ENCODE data around the gene STK10. TPM values are rescaled to one million over a fixed set of nuclear protein-coding genes. Genes with fewer than 3 reads are reported as not detected.

Gene STK10
- total RNA-seq, 1 donor from 2014 or later, result 66.2 TPM

DNA sequence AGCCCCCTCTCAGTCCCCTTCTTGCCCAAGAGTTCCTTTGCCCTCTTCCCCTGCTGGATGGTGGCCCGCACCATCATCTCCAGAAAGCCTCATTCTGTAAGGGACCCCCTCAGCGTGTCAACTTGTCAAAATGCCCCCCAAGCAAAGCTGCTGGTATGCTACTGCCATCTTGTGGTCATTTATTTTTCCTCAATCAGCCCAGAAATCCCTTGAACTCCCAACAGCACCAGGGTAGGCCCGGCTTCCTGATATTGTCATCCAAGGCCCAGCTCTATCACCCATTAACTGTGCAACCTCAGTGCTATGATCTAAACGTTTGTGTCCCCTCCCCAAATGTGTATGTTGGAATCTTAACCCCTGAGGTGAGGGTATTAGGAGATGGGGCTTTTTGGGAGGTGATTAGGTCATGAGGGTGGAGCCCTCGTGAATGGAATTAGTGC lies 128.3 kb downstream of the STK10 start:
- no peaks in the 10 kb centered on the region for H3K4me1 Mint-ChIP-seq (ENCODE audit: unreplicated experiment)
- no peak overlapping the region for H3K27ac Mint-ChIP-seq (ENCODE audit: unreplicated experiment)
- no peak overlapping the region for H3K4me3 Mint-ChIP-seq (ENCODE audit: unreplicated experiment)
- no peaks in the 10 kb centered on the region for H3K9me3 Mint-ChIP-seq (ENCODE audit: unreplicated experiment)
- TF ChIP-seq CTCF (IDR thresholded peaks at IDR 0.05), result peak; percentile 65
- DNase-seq (ENCODE audit: extremely low spot score, unreplicated experiment), result no peak
- H3K27me3 Mint-ChIP-seq (ENCODE audit: unreplicated experiment), result no peaks in the 10 kb centered on the region
- H3K36me3 Mint-ChIP-seq (ENCODE audit: unreplicated experiment), result peaks cover 67% of the 10 kb centered on the region

GRCh38 chr5:172058088-172058487 lies 129.9 kb downstream of the STK10 start:
- no peak for DNase-seq (ENCODE audit: extremely low spot score, unreplicated experiment)
- H3K27ac Mint-ChIP-seq (ENCODE audit: unreplicated experiment), result no peak overlapping the region
- TF ChIP-seq CTCF (IDR thresholded peaks at IDR 0.05), result no peak
- H3K4me1 Mint-ChIP-seq (ENCODE audit: unreplicated experiment), result no peaks in the 10 kb centered on the region
- no peaks in the 10 kb centered on the region for H3K9me3 Mint-ChIP-seq (ENCODE audit: unreplicated experiment)
- H3K4me3 Mint-ChIP-seq (ENCODE audit: unreplicated experiment), result no peak overlapping the region
- H3K27me3 Mint-ChIP-seq (ENCODE audit: unreplicated experiment), result no peaks in the 10 kb centered on the region
- H3K36me3 Mint-ChIP-seq (ENCODE audit: unreplicated experiment), result peaks cover 54% of the 10 kb centered on the region

- H3K4me1 Mint-ChIP-seq (ENCODE audit: unreplicated experiment), result peaks cover 4% of the 10 kb centered on the region
- TF ChIP-seq CTCF (IDR thresholded peaks at IDR 0.05), result no peak
- no peaks in the 10 kb centered on the region for H3K27me3 Mint-ChIP-seq (ENCODE audit: unreplicated experiment)
- no peak for DNase-seq (ENCODE audit: extremely low spot score, unreplicated experiment)
- H3K27ac Mint-ChIP-seq (ENCODE audit: unreplicated experiment), result no peak overlapping the region
- H3K4me3 Mint-ChIP-seq (ENCODE audit: unreplicated experiment), result no peak overlapping the region
- no peaks in the 10 kb centered on the region for H3K9me3 Mint-ChIP-seq (ENCODE audit: unreplicated experiment)
- H3K36me3 Mint-ChIP-seq (ENCODE audit: unreplicated experiment), result peaks cover 52% of the 10 kb centered on the region
These were observed 132.0 kb downstream of the STK10 start for GRCh38 chr5:172055996-172056395.

GRCh38 chr5:172055421-172055820 lies 132.6 kb downstream of the STK10 start:
- Mint-ChIP-seq H3K36me3 (ENCODE audit: unreplicated experiment) (peaks cover 46% of the 10 kb centered on the region), H3K9me3 (ENCODE audit: unreplicated experiment) (no peaks in the 10 kb centered on the region)

GRCh38 chr5:172054611-172055153 lies 133.3 kb downstream of the STK10 start:
- TF ChIP-seq CTCF (IDR thresholded peaks at IDR 0.05), result no peak
- no peak overlapping the region for H3K4me3 Mint-ChIP-seq (ENCODE audit: unreplicated experiment)
- no peaks in the 10 kb centered on the region for H3K27me3 Mint-ChIP-seq (ENCODE audit: unreplicated experiment)
- H3K27ac Mint-ChIP-seq (ENCODE audit: unreplicated experiment), result no peak overlapping the region
- H3K4me1 Mint-ChIP-seq (ENCODE audit: unreplicated experiment), result peaks cover 4% of the 10 kb centered on the region
- peaks cover 44% of the 10 kb centered on the region for H3K36me3 Mint-ChIP-seq (ENCODE audit: unreplicated experiment)
- no peak for DNase-seq (ENCODE audit: extremely low spot score, unreplicated experiment)
- no peaks in the 10 kb centered on the region for H3K9me3 Mint-ChIP-seq (ENCODE audit: unreplicated experiment)

More at GRCh38 chr5:172055421-172055820, 132.6 kb downstream of the STK10 start:
- peaks cover 4% of the 10 kb centered on the region for H3K4me1 Mint-ChIP-seq (ENCODE audit: unreplicated experiment)
- H3K27me3 Mint-ChIP-seq (ENCODE audit: unreplicated experiment), result no peaks in the 10 kb centered on the region
- no peak overlapping the region for H3K27ac Mint-ChIP-seq (ENCODE audit: unreplicated experiment)
- TF ChIP-seq CTCF (IDR thresholded peaks at IDR 0.05), result no peak
- no peak overlapping the region for H3K4me3 Mint-ChIP-seq (ENCODE audit: unreplicated experiment)
- no peak for DNase-seq (ENCODE audit: extremely low spot score, unreplicated experiment)
